K562 (cell line): Measurements from ENCODE around the gene ACADL. TPM values are rescaled to one million over a fixed set of nuclear protein-coding genes. Genes with fewer than 3 reads are reported as not detected.

ENCODE experiments used
- BCOR ChIP-seq: fragments of 450-650 bp; IDR thresholded peaks from 2 replicates; pipeline ENCODE4 v1.6.1; 2016
- ILF3 ChIP-seq: fragments of 450-650 bp; IDR thresholded peaks from 2 replicates; pipeline ENCODE4 v1.6.1; 2018; ENCODE audit warnings: antibody characterized with exemption, mild to moderate bottlenecking, moderate library complexity, borderline replicate concordance
- MAFF ChIP-seq: IDR thresholded peaks from 2 replicates; pipeline ENCODE4 v1.6.1; 2012; ENCODE audit warnings: low read length, improper control_type of control experiment
- MTF1 ChIP-seq: fragments of 250-450 bp; sonication (Bioruptor Pico); IDR thresholded peaks from 2 replicates; pipeline ENCODE4 v1.9.0; 2021; ENCODE audit warnings: moderate library complexity, mild to moderate bottlenecking, inconsistent platforms, borderline replicate concordance
- PTRF ChIP-seq: fragments of 450-650 bp; IDR thresholded peaks from 2 replicates; pipeline ENCODE4 v1.6.1; 2016; ENCODE audit warnings: mild to moderate bottlenecking, missing genetic modification characterization, missing compliant biosample characterization
- SMAD1 ChIP-seq: fragments of 150-350 bp; IDR thresholded peaks from 2 replicates; pipeline ENCODE4 v1.6.1; 2014; ENCODE audit warnings: low read length, low read depth; ENCODE audit not compliant: partially characterized antibody
- SRSF1 ChIP-seq: fragments of 200-400 bp; formaldehyde crosslinking; IDR thresholded peaks from 2 replicates; pipeline ENCODE4 v1.6.1; 2017; ENCODE audit warnings: mild to moderate bottlenecking, low read depth, low read length, moderate library complexity
- TGIF2 ChIP-seq: sonication (generic); formaldehyde crosslinking; IDR thresholded peaks from 2 replicates; pipeline ENCODE4 v1.8.1; 2022; ENCODE audit warnings: mild to moderate bottlenecking, missing genetic modification reagents, moderate library complexity
- ZEB2 ChIP-seq: fragments of 450-650 bp; IDR thresholded peaks from 2 replicates; pipeline ENCODE4 v1.6.1; 2016
- ZNF316 ChIP-seq: fragments of 450-650 bp; IDR thresholded peaks from 2 replicates; pipeline ENCODE4 v1.6.1; 2016
- ZNF347 ChIP-seq: fragments of 450-650 bp; formaldehyde crosslinking; IDR thresholded peaks from 2 replicates; pipeline ENCODE4 v1.4.0; 2020; ENCODE audit warnings: low read depth, mild to moderate bottlenecking, moderate library complexity
- ZNF780A ChIP-seq: fragments of 250-450 bp; sonication (Bioruptor Pico); IDR thresholded peaks from 2 replicates; pipeline ENCODE4 v1.5.0; 2021; ENCODE audit warnings: mild to moderate bottlenecking
- polyA plus RNA-seq, 8 experiments: library from polyadenylated mRNA; depleted of rRNA in 4 of 8; stranded (reverse) in 5 of 8; unstranded in 3 of 8; fragments of >200 nt; fragmentation: Nextera tagmentation in 2 of 8; fragmentation: Illumina TruSeq in 1 of 8; extraction: Ambion mirVana in 2 of 8; extraction: Trizol in 1 of 8; gene quantifications; 2 replicates each; pipeline versions ENCODE4 v1.2.1 to v1.2.3, GENCODE V29; 2011 to 2014; ENCODE audit warnings: inconsistent platforms in 1 of 8, missing spikeins in 1 of 8
- total RNA-seq, 7 experiments: library from RNA; depleted of rRNA in 6 of 7; stranded (reverse); fragments of >200 nt in 6 of 7; fragmentation: Illumina TruSeq in 2 of 7; extraction: Trizol in 2 of 7; gene quantifications; 2 replicates each; pipeline versions ENCODE4 v1.2.1 to v1.2.3, GENCODE V29; 2011 to 2021; ENCODE audit warnings: low replicate concordance in 1 of 7
- TF ChIP-seq, protein P1 (sequence below): sonication (generic); formaldehyde crosslinking; IDR thresholded peaks from 2 replicates; pipeline ENCODE4 v1.8.1; 2023; ENCODE audit warnings: mild to moderate bottlenecking, missing genetic modification reagents, moderate library complexity
- TF ChIP-seq, protein P2 (sequence below): sonication (generic); formaldehyde crosslinking; IDR thresholded peaks from 2 replicates; pipeline ENCODE4 v1.8.0; 2023; ENCODE audit warnings: mild to moderate bottlenecking, missing genetic modification reagents
- TF ChIP-seq, protein P3 (sequence below): fragments of 200-600 bp; sonication (generic); IDR thresholded peaks from one replicate; pipeline ENCODE4 v1.6.1; 2012; ENCODE audit warnings: mild to moderate bottlenecking, low read depth, low read length, inconsistent platforms

Gene ACADL
- total and polyA plus RNA-seq, 9 of the 15 experiments (the other 6 are each of a cell fraction or from before 2014, with no cell fraction given): 0.07 TPM; not detected in 8

DNA sequence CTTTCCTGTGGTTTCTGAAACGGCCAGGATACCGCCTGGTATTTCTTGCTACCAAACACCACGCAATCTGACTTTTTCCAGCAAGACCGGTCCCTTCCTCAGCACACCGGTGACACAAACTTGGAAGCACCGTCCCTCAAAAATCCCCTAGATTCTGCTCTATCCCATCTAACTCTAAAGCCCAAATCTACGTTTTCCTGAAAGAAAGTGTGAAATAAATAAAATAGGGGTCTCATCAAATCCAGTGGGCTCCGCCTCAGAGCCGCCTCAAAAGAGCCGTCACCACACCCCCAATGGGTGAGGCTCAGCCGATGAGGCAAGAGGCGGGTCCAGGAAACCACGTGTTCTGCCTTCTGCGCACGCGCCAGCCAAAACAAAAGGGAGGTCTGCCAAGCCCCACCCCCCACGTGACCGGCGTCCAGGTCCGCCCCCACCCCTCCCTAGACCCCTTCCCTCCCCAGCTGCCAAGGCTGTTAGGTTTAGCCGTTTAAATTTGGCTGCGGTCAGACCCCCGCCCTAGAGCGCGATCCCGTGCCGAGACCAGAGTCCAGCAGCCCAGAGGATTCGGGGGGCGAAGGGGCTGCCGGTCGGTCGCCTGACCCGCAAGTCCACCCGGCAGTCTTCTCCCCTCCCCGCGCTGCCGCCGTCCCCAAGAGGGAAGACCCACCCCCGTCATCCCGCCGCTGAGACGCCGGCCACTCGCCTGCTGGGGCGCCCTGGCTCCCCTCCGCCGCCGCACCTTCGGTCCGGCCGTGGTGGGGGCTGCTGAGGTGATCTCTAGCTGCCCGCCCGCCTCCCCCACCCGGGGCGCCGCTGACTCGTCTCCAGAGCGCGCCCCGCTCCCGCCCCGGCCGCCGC lies 54.6 kb downstream of the ACADL start (continued):
- TF ChIP-seq, protein P1, sequence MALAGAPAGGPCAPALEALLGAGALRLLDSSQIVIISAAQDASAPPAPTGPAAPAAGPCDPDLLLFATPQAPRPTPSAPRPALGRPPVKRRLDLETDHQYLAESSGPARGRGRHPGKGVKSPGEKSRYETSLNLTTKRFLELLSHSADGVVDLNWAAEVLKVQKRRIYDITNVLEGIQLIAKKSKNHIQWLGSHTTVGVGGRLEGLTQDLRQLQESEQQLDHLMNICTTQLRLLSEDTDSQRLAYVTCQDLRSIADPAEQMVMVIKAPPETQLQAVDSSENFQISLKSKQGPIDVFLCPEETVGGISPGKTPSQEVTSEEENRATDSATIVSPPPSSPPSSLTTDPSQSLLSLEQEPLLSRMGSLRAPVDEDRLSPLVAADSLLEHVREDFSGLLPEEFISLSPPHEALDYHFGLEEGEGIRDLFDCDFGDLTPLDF (CRISPR knock-in tag): no peak
- TF ChIP-seq ZNF780A (no peak), MAFF (no peak), MTF1 (CRISPR knock-in tag) (no peak), BCOR (no peak; the same call in 1 of the 2 replicates), SRSF1 (no peak), ILF3 (no peak), SMAD1 (no peak), ZEB2 (no peak), ZNF316 (no peak), ZNF347 (CRISPR knock-in tag) (no peak), PTRF (no peak), TGIF2 (CRISPR knock-in tag) (no peak)
- TF ChIP-seq, protein P2, sequence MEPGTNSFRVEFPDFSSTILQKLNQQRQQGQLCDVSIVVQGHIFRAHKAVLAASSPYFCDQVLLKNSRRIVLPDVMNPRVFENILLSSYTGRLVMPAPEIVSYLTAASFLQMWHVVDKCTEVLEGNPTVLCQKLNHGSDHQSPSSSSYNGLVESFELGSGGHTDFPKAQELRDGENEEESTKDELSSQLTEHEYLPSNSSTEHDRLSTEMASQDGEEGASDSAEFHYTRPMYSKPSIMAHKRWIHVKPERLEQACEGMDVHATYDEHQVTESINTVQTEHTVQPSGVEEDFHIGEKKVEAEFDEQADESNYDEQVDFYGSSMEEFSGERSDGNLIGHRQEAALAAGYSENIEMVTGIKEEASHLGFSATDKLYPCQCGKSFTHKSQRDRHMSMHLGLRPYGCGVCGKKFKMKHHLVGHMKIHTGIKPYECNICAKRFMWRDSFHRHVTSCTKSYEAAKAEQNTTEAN (CRISPR knock-in tag): no peak
- TF ChIP-seq, protein P3, sequence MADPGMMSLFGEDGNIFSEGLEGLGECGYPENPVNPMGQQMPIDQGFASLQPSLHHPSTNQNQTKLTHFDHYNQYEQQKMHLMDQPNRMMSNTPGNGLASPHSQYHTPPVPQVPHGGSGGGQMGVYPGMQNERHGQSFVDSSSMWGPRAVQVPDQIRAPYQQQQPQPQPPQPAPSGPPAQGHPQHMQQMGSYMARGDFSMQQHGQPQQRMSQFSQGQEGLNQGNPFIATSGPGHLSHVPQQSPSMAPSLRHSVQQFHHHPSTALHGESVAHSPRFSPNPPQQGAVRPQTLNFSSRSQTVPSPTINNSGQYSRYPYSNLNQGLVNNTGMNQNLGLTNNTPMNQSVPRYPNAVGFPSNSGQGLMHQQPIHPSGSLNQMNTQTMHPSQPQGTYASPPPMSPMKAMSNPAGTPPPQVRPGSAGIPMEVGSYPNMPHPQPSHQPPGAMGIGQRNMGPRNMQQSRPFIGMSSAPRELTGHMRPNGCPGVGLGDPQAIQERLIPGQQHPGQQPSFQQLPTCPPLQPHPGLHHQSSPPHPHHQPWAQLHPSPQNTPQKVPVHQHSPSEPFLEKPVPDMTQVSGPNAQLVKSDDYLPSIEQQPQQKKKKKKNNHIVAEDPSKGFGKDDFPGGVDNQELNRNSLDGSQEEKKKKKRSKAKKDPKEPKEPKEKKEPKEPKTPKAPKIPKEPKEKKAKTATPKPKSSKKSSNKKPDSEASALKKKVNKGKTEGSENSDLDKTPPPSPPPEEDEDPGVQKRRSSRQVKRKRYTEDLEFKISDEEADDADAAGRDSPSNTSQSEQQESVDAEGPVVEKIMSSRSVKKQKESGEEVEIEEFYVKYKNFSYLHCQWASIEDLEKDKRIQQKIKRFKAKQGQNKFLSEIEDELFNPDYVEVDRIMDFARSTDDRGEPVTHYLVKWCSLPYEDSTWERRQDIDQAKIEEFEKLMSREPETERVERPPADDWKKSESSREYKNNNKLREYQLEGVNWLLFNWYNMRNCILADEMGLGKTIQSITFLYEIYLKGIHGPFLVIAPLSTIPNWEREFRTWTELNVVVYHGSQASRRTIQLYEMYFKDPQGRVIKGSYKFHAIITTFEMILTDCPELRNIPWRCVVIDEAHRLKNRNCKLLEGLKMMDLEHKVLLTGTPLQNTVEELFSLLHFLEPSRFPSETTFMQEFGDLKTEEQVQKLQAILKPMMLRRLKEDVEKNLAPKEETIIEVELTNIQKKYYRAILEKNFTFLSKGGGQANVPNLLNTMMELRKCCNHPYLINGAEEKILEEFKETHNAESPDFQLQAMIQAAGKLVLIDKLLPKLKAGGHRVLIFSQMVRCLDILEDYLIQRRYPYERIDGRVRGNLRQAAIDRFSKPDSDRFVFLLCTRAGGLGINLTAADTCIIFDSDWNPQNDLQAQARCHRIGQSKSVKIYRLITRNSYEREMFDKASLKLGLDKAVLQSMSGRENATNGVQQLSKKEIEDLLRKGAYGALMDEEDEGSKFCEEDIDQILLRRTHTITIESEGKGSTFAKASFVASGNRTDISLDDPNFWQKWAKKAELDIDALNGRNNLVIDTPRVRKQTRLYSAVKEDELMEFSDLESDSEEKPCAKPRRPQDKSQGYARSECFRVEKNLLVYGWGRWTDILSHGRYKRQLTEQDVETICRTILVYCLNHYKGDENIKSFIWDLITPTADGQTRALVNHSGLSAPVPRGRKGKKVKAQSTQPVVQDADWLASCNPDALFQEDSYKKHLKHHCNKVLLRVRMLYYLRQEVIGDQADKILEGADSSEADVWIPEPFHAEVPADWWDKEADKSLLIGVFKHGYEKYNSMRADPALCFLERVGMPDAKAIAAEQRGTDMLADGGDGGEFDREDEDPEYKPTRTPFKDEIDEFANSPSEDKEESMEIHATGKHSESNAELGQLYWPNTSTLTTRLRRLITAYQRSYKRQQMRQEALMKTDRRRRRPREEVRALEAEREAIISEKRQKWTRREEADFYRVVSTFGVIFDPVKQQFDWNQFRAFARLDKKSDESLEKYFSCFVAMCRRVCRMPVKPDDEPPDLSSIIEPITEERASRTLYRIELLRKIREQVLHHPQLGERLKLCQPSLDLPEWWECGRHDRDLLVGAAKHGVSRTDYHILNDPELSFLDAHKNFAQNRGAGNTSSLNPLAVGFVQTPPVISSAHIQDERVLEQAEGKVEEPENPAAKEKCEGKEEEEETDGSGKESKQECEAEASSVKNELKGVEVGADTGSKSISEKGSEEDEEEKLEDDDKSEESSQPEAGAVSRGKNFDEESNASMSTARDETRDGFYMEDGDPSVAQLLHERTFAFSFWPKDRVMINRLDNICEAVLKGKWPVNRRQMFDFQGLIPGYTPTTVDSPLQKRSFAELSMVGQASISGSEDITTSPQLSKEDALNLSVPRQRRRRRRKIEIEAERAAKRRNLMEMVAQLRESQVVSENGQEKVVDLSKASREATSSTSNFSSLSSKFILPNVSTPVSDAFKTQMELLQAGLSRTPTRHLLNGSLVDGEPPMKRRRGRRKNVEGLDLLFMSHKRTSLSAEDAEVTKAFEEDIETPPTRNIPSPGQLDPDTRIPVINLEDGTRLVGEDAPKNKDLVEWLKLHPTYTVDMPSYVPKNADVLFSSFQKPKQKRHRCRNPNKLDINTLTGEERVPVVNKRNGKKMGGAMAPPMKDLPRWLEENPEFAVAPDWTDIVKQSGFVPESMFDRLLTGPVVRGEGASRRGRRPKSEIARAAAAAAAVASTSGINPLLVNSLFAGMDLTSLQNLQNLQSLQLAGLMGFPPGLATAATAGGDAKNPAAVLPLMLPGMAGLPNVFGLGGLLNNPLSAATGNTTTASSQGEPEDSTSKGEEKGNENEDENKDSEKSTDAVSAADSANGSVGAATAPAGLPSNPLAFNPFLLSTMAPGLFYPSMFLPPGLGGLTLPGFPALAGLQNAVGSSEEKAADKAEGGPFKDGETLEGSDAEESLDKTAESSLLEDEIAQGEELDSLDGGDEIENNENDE: no peak
